Heart left ventricle (tissue), 13 donors: ENCODE measurements around the gene ZBBX.

Experiments used
- CTCF ChIP-seq, 12 donors: fragments of 200-600 bp; sonication (generic) in 4 of 12; IDR thresholded peaks; one replicate each; pipeline versions ENCODE4 v1.5.0 to v1.8.0; 2018 to 2022; ENCODE audit warnings: antibody characterized with exemption in 12 of 12, mild to moderate bottlenecking in 5 of 12
- POLR2A ChIP-seq, 2 donors: fragments of 450-650 bp; IDR thresholded peaks; one replicate each; pipeline ENCODE4 v1.6.1; 2017; ENCODE audit warnings: antibody characterized with exemption in 2 of 2, mild to moderate bottlenecking in 2 of 2, moderate library complexity in 2 of 2
- donor health status: ischemic (EF 13 %, LVEDD 7.1; RV severe dilation, severe dysfunction).
- donor health status: DM: no; HTN: yes; CAD: no.
- donor health status: DM: no; HTN: no; CAD: no.
- donor health status: ischemic (EF 25% LVEDD 6.9; RV normal size, moderate dysfunction).
- donor health status: ischemic (EF 25% LVEDD 5.7; RV mildly dilated, moderate dysfunction).
- donor health status: ischemic (EF 35%, LVEDD 5.7; RV mildly dilated, moderate dysfunction).
- donor health status: nonischemic (EF 11% LVEDD 7.7; RV severe dilation, severe dysfunction).
- donor health status: DM: yes; HTN: yes; CAD: no.
- donor health status: PGD.
- donor health status: ischemic (EF 29% LVEDD 5.4; RV normal size, mild dysfunction).
- donor health status: nonischemic (EF 23%, LVEDD 6.1; RV moderate dilation, normal function).

GRCh38 chr3:167361948-167362347 lies 18.1 kb downstream of the ZBBX start:
- TF ChIP-seq CTCF (IDR thresholded peaks at IDR 0.05) (no peak), POLR2A (IDR thresholded peaks at IDR 0.05) (no peak)
